Muscle of leg (tissue), 16 donors: ENCODE results near the gene CSNK1A1L. TPM values are rescaled to one million over a fixed set of nuclear protein-coding genes. Genes with fewer than 3 reads are reported as not detected.

Experiments used
- DNase-seq: peaks from one replicate; pipeline ENCODE4 v3.0.0; 2013
- H3K27ac ChIP-seq: one replicate; pipeline ENCODE4 v1.5.1; 2013; ENCODE audit warnings: mild to moderate bottlenecking, low read length, control low read depth
- H3K27me3 ChIP-seq: one replicate; pipeline ENCODE4 v1.6.1; 2013; ENCODE audit warnings: low read length; ENCODE audit not compliant: control insufficient read depth, insufficient read depth
- H3K36me3 ChIP-seq: one replicate; pipeline ENCODE4 v1.6.1; 2013; ENCODE audit warnings: low read length; ENCODE audit not compliant: control insufficient read depth, insufficient read depth
- H3K4me1 ChIP-seq: one replicate; pipeline ENCODE4 v1.6.1; 2013; ENCODE audit warnings: low read length; ENCODE audit not compliant: control insufficient read depth, insufficient read depth
- H3K4me3 ChIP-seq: one replicate; pipeline ENCODE4 v1.5.1; 2013; ENCODE audit warnings: low read length, control low read depth
- H3K9me3 ChIP-seq: replicated peaks from 2 replicates; pipeline ENCODE4 v1.6.1; 2013; ENCODE audit warnings: low read depth, low read length; ENCODE audit not compliant: control insufficient read depth
- WGBS: methylation state at CpG from one replicate; pipeline ENCODE4 v1.1.5; 2013; ENCODE audit warnings: missing lambda C conversion rate; ENCODE audit not compliant: insufficient coverage; 5-methylcytosine and 5-hydroxymethylcytosine counted together
- long read RNA-seq, 11 donors: transcript quantifications; one replicate each; lab custom pipeline, GENCODE V29; 2026
- polyA plus RNA-seq, 8 donors: library from polyadenylated mRNA; unstranded; fragments of 120-200 nt; gene quantifications; one replicate each; pipeline versions ENCODE4 v1.2.1 to v1.2.3, GENCODE V29; 2013; ENCODE audit warnings: inconsistent platforms in 1 of 8, low replicate concordance in 1 of 8; ENCODE audit not compliant: insufficient read length in 8 of 8, insufficient read depth in 1 of 8
- total RNA-seq: library from RNA; stranded (reverse); fragments of 120-200 nt; gene quantifications from one replicate; pipeline ENCODE4 v1.2.4, GENCODE V29; 2013

The CSNK1A1L gene
- not detected for total RNA-seq
- under 1 TPM; 0.05 to 0.14 (median 0.11) TPM for polyA plus RNA-seq
- long read RNA-seq, donor 1: 0 reads
- long read RNA-seq, donor 2: 0 reads
- long read RNA-seq, donor 3: 0 reads
- long read RNA-seq, donor 4: 0 reads
- long read RNA-seq, donor 5: 0 reads
- long read RNA-seq, donor 6: 0 reads
- long read RNA-seq, donor 7: 0 reads
- long read RNA-seq, donor 8: 0 reads
- long read RNA-seq, donor 9: 0 reads
- long read RNA-seq, donor 10: 0 reads
- long read RNA-seq, donor 11: 0 reads

GRCh38 chr13:37105251-37105714 lies at the start of gene CSNK1A1L:
CSNK1A1L (minus strand) TSS chr13:37105664; CDS start chr13:37105256, 408 bp downstream.
- Histone ChIP-seq H3K36me3 (no peaks in the 10 kb centered on the region), H3K27me3 (no peaks in the 10 kb centered on the region), H3K27ac (no peak within 1 kb of the TSS), H3K4me1 (no peaks in the 10 kb centered on the region), H3K9me3 (no peaks in the 10 kb centered on the region), H3K4me3 (no peak within 1 kb of the TSS)
- DNase-seq: no peak
- 93% methylated on average over 17 of the region's 26 CpGs for WGBS

- Histone ChIP-seq H3K4me1 (no peaks in the 10 kb centered on the region), H3K36me3 (no peaks in the 10 kb centered on the region), H3K4me3 (no peak overlapping the region), H3K9me3 (no peaks in the 10 kb centered on the region), H3K27me3 (no peaks in the 10 kb centered on the region), H3K27ac (no peak overlapping the region)
- WGBS: 63% methylated on average over 1 of the region's 3 CpGs
- no peak for DNase-seq
Observed at GRCh38 chr13:37149380-37149779, 43.9 kb upstream of the CSNK1A1L start.

GRCh38 chr13:37148501-37148900 lies 43.0 kb upstream of the CSNK1A1L start:
- no peak overlapping the region for H3K27ac ChIP-seq
- DNase-seq: no peak
- WGBS: 50% methylated on average over 1 of the region's 2 CpGs
- H3K4me1 ChIP-seq: no peaks in the 10 kb centered on the region
- no peaks in the 10 kb centered on the region for H3K36me3 ChIP-seq
- no peak overlapping the region for H3K4me3 ChIP-seq
- H3K27me3 ChIP-seq: no peaks in the 10 kb centered on the region
- no peaks in the 10 kb centered on the region for H3K9me3 ChIP-seq

GRCh38 chr13:37144661-37145060 lies 39.2 kb upstream of the CSNK1A1L start:
- no peaks in the 10 kb centered on the region for H3K36me3 ChIP-seq
- H3K4me3 ChIP-seq: no peak overlapping the region
- no peaks in the 10 kb centered on the region for H3K4me1 ChIP-seq
- no peaks in the 10 kb centered on the region for H3K27me3 ChIP-seq
- H3K9me3 ChIP-seq: no peaks in the 10 kb centered on the region
- DNase-seq: no peak
- H3K27ac ChIP-seq: no peak overlapping the region

- peak; percentile 67 for DNase-seq
- WGBS: no CpG with 5 or more reads among the region's 1 CpG
- no peaks in the 10 kb centered on the region for H3K36me3 ChIP-seq
- H3K4me3 ChIP-seq: no peak overlapping the region
- H3K27me3 ChIP-seq: no peaks in the 10 kb centered on the region
- H3K27ac ChIP-seq: no peak overlapping the region
- H3K9me3 ChIP-seq: no peaks in the 10 kb centered on the region
- no peaks in the 10 kb centered on the region for H3K4me1 ChIP-seq
Observed at GRCh38 chr13:37143911-37144310, 38.4 kb upstream of the CSNK1A1L start.

- Histone ChIP-seq H3K9me3 (no peaks in the 10 kb centered on the region), H3K36me3 (no peaks in the 10 kb centered on the region), H3K4me3 (no peak overlapping the region), H3K4me1 (no peaks in the 10 kb centered on the region), H3K27me3 (no peaks in the 10 kb centered on the region), H3K27ac (no peak overlapping the region)
- DNase-seq: no peak
- WGBS: 88% methylated on average over 1 of the region's 1 CpG
Observed at GRCh38 chr13:37142877-37143276, 37.4 kb upstream of the CSNK1A1L start.

- DNase-seq: no peak
- Histone ChIP-seq H3K4me3 (no peak overlapping the region), H3K27ac (no peak overlapping the region), H3K27me3 (no peaks in the 10 kb centered on the region), H3K36me3 (no peaks in the 10 kb centered on the region), H3K4me1 (no peaks in the 10 kb centered on the region), H3K9me3 (no peaks in the 10 kb centered on the region)
- WGBS: no CpG with 5 or more reads among the region's 1 CpG
Observed at GRCh38 chr13:37141011-37141410, 35.5 kb upstream of the CSNK1A1L start.

GRCh38 chr13:37139356-37139755 lies 33.9 kb upstream of the CSNK1A1L start:
- 75% methylated on average over 1 of the region's 1 CpG for WGBS
- no peaks in the 10 kb centered on the region for H3K4me1 ChIP-seq
- H3K36me3 ChIP-seq: no peaks in the 10 kb centered on the region
- H3K27me3 ChIP-seq: no peaks in the 10 kb centered on the region
- H3K4me3 ChIP-seq: no peak overlapping the region
- H3K9me3 ChIP-seq: no peaks in the 10 kb centered on the region
- H3K27ac ChIP-seq: no peak overlapping the region
- DNase-seq: no peak

GRCh38 chr13:37138926-37139325 lies 33.5 kb upstream of the CSNK1A1L start:
- Histone ChIP-seq H3K4me3 (no peak overlapping the region), H3K9me3 (no peaks in the 10 kb centered on the region), H3K4me1 (no peaks in the 10 kb centered on the region), H3K27ac (no peak overlapping the region), H3K27me3 (no peaks in the 10 kb centered on the region), H3K36me3 (no peaks in the 10 kb centered on the region)
- no peak for DNase-seq
- 100% methylated on average over 1 of the region's 3 CpGs for WGBS

- 100% methylated on average over 1 of the region's 1 CpG for WGBS
Observed at GRCh38 chr13:37138169-37138568, 32.7 kb upstream of the CSNK1A1L start.

GRCh38 chr13:37136633-37137032 lies 31.2 kb upstream of the CSNK1A1L start:
- H3K4me3 ChIP-seq: no peak overlapping the region
- WGBS: no CpG with 5 or more reads among the region's 2 CpGs

More at GRCh38 chr13:37138169-37138568, 32.7 kb upstream of the CSNK1A1L start:
- H3K4me3 ChIP-seq: no peak overlapping the region
- H3K9me3 ChIP-seq: no peaks in the 10 kb centered on the region
- H3K27ac ChIP-seq: no peak overlapping the region
- no peaks in the 10 kb centered on the region for H3K27me3 ChIP-seq
- DNase-seq: no peak
- no peaks in the 10 kb centered on the region for H3K4me1 ChIP-seq
- H3K36me3 ChIP-seq: no peaks in the 10 kb centered on the region

More at GRCh38 chr13:37136633-37137032, 31.2 kb upstream of the CSNK1A1L start:
- no peak for DNase-seq
- no peak overlapping the region for H3K27ac ChIP-seq
- no peaks in the 10 kb centered on the region for H3K27me3 ChIP-seq
- H3K9me3 ChIP-seq: no peaks in the 10 kb centered on the region
- no peaks in the 10 kb centered on the region for H3K36me3 ChIP-seq
- H3K4me1 ChIP-seq: no peaks in the 10 kb centered on the region
